Esophagus squamous epithelium (tissue), 5 donors: Measurements from ENCODE around the gene HBM. TPM values are rescaled to one million over a fixed set of nuclear protein-coding genes. Genes with fewer than 3 reads are reported as not detected.

Source experiments
- DNase-seq: peaks from one replicate; lab custom pipeline; 2025; lab: John Stamatoyannopoulos, UW
- H3K27ac ChIP-seq, 4 donors: fragments of 200-600 bp; sonication (generic); one replicate each; pipeline ENCODE4 v1.5.1; 2016 to 2019; ENCODE audit warnings: mild to moderate bottlenecking in 1 of 4
- H3K27me3 ChIP-seq, 4 donors: fragments of 200-600 bp; sonication (generic); 1 replicate in 3 of 4; 2 replicates in 1 of 4; pipeline versions ENCODE4 v1.5.1 to v1.6.0; 2017 to 2021; ENCODE audit warnings: antibody characterized with exemption in 1 of 4
- H3K36me3 ChIP-seq, 3 donors: fragments of 200-600 bp; sonication (generic); one replicate each; pipeline ENCODE4 v1.5.1; 2016 to 2019
- H3K4me1 ChIP-seq, 3 donors: fragments of 200-600 bp; sonication (generic); one replicate each; pipeline ENCODE4 v1.5.1; 2017 to 2019
- H3K4me3 ChIP-seq, 4 donors: fragments of 200-600 bp; sonication (generic); 1 replicate in 3 of 4; 2 replicates in 1 of 4; pipeline ENCODE4 v1.5.1; 2016 to 2019; ENCODE audit warnings: mild to moderate bottlenecking in 2 of 4, moderate library complexity in 1 of 4
- H3K9me3 ChIP-seq, 3 donors: fragments of 200-600 bp; sonication (generic); one replicate each; pipeline ENCODE4 v1.5.1; 2016 to 2019
- CTCF ChIP-seq, 6 experiments: fragments of 450-650 bp in 4 of 6; fragments of 200-600 bp in 2 of 6; sonication (generic) in 2 of 6; IDR thresholded peaks; one replicate each; pipeline ENCODE4 v1.5.1; 2016 to 2019; ENCODE audit warnings: antibody characterized with exemption in 6 of 6, mild to moderate bottlenecking in 4 of 6, moderate library complexity in 4 of 6
- POLR2A ChIP-seq, 4 donors: fragments of 450-650 bp; IDR thresholded peaks; one replicate each; pipeline ENCODE4 v1.6.1; 2017; ENCODE audit warnings: antibody characterized with exemption in 4 of 4, mild to moderate bottlenecking in 4 of 4, moderate library complexity in 3 of 4
- WGBS, 2 donors: methylation state at CpG; one replicate each; pipeline ENCODE4 v1.1.5; 2018; 5-methylcytosine and 5-hydroxymethylcytosine counted together
- intact Hi-C: fragments of 100-400 bp; cut with DNase I; formaldehyde crosslinking; loops from one replicate; pipeline ENCODE4 v1.15.0; 2022
- total RNA-seq, 4 donors: library from RNA; depleted of rRNA; stranded (reverse); fragments of >200 nt; gene quantifications; one replicate each; pipeline ENCODE4 v1.1.0, GENCODE V29; 2016
- donor health status: DM: yes; HTN: yes; CAD: no.

HBM gene
- total RNA-seq, 4 donors from 2014 or later: not detected

DNA sequence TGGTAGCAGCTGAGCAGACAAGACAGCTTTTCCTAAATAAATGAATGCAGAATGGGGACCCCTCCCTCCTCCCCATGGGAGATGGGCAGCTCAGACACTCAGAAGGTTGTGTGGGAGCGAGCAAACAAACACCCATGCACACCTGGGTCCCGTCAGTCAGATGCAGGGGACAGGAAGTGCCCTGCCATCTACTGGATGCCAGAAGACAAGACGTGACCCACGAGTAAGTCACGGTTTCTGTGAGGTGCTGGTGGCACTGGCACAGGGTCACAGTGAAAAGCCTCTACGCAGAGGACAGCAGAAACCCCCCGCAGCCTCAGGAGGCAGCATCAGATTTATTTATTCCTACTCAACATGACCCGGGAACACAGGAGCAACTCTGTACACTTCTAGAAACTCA is 22.9 kb downstream of the HBM start:
- H3K27me3 ChIP-seq: no peaks in the 10 kb centered on the region
- H3K36me3 ChIP-seq: peaks cover 34 to 67% (median 35%) of the 10 kb centered on the region in 3 donors
- H3K9me3 ChIP-seq: no peaks in the 10 kb centered on the region
- no peak for TF ChIP-seq POLR2A (IDR thresholded peaks at IDR 0.05)
- TF ChIP-seq CTCF (IDR thresholded peaks at IDR 0.05): no peak
- H3K27ac ChIP-seq: no peak overlapping the region
- intact Hi-C loops: no loop called here
- no peaks in the 10 kb centered on the region for H3K4me1 ChIP-seq
- no peak overlapping the region for H3K4me3 ChIP-seq
- 71 to 74% methylated on average over 7 to 8 of the region's 8 CpGs for WGBS, 2 donors
- DNase-seq: no peak

DNA sequence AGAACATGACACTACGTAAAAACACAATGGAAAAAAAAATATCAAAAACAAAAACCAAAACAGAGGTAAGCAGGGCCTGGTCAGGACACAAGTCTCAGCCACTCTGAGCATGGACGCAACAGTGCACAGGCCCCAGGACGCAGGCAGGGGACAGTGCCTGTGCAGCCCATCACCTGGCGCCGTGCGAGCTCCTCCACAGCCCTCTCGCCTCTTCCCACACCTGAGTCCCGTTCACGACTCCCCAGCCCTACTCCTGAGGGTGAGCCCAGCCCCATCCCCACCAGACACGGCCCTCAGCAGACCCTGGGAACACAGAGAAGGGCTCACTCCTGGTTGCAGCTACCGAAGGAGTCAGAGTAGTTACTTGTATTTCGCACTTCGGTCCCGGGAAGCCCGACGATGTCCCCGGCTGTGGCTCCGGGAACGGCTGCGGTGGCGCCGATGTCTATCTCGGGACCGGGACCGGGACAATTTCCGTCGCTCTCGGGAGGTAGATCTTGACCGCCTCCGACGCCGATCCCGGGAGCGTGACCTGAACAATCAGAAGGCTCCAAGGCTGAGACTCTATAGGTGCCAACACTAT is 23.9 kb downstream of the HBM start:
- Histone ChIP-seq H3K4me1 (no peaks in the 10 kb centered on the region), H3K27ac (no peak overlapping the region), H3K9me3 (no peaks in the 10 kb centered on the region), H3K36me3 (peaks cover 41 to 77% (median 43%) of the 10 kb centered on the region in 3 donors), H3K4me3 (no peak overlapping the region), H3K27me3 (no peaks in the 10 kb centered on the region)
- no peak for TF ChIP-seq CTCF (IDR thresholded peaks at IDR 0.05)
- no peak for TF ChIP-seq POLR2A (IDR thresholded peaks at IDR 0.05)
- intact Hi-C loops: no loop called here
- WGBS, 2 donors: 82 to 87% methylated on average over 9 to 11 of the region's 34 CpGs
- DNase-seq: no peak

- intact Hi-C loops: no loop called here
- 85 to 100% methylated on average over 1 to 4 of the region's 4 CpGs for WGBS, 2 donors
- peaks cover 41 to 98% (median 58%) of the 10 kb centered on the region in 3 donors for H3K36me3 ChIP-seq
These were observed 26.1 kb downstream of the HBM start for GRCh38 chr16:191831-192230.

DNA sequence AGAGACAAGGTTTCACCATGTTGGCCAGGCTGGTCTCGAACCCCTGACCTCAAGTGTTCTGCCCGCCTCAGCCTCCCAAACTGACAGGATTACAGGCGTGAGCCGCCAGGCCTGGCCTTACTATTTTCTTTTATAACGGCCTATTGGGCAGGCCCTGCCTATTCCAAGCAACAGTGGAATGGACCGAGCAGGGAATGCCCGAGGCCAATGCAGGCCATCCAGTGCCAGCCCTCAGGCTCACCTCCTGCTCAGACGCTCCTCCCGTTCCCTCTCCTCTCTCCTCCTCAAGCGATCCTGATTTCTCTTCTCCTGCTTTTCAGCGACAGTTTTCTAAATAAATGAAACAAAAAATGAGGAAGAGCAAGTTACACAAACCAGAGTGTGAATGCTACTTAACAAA is 26.9 kb downstream of the HBM start:
- no peaks in the 10 kb centered on the region for H3K9me3 ChIP-seq
- H3K27me3 ChIP-seq: no peaks in the 10 kb centered on the region
- no peak overlapping the region for H3K27ac ChIP-seq
- whole genome bisulfite sequencing, 2 donors: 90 to 93% methylated on average over 6 to 7 of the region's 11 CpGs
- DNase-seq: no peak
- intact Hi-C loops: no loop called here
- H3K36me3 ChIP-seq: peaks cover 39 to 100% (median 64%) of the 10 kb centered on the region in 3 donors
- TF ChIP-seq CTCF (IDR thresholded peaks at IDR 0.05) (no peak), POLR2A (IDR thresholded peaks at IDR 0.05) (no peak)
- H3K4me1 ChIP-seq: no peaks in the 10 kb centered on the region
- no peak overlapping the region for H3K4me3 ChIP-seq

More at GRCh38 chr16:191831-192230, 26.1 kb downstream of the HBM start:
- no peak for DNase-seq
- TF ChIP-seq CTCF (IDR thresholded peaks at IDR 0.05) (no peak), POLR2A (IDR thresholded peaks at IDR 0.05) (no peak)
- H3K27me3 ChIP-seq: no peaks in the 10 kb centered on the region
- no peaks in the 10 kb centered on the region for H3K9me3 ChIP-seq
- no peaks in the 10 kb centered on the region for H3K4me1 ChIP-seq
- H3K27ac ChIP-seq: no peak overlapping the region
- H3K4me3 ChIP-seq: no peak overlapping the region

GRCh38 chr16:193441-193840 is 27.7 kb downstream of the HBM start:
- intact Hi-C loops: no loop called here
- Histone ChIP-seq H3K36me3 (peaks cover 42 to 100% (median 70%) of the 10 kb centered on the region in 3 donors), H3K4me1 (no peaks in the 10 kb centered on the region), H3K27me3 (no peaks in the 10 kb centered on the region), H3K4me3 (no peak overlapping the region), H3K9me3 (no peaks in the 10 kb centered on the region), H3K27ac (no peak overlapping the region)
- WGBS, 2 donors: 88 to 89% methylated on average over 14 to 15 of the region's 15 CpGs
- DNase-seq: no peak
- no peak for TF ChIP-seq CTCF (IDR thresholded peaks at IDR 0.05)
- no peak for TF ChIP-seq POLR2A (IDR thresholded peaks at IDR 0.05)
